ENCODE data around the gene ANKRD10.

- TF ChIP-seq CTCF (IDR thresholded peaks at IDR 0.05; ENCODE audit: insufficient read depth, low read length, poor library complexity, severe bottlenecking) (no peak), EZH2phosphoT487 (conservative IDR thresholded peaks at IDR 0.05; ENCODE audit: low read length) (no peak)
Observed at GRCh38 chr13:110882972-110883371, 31.9 kb downstream of the ANKRD10 start.
